ENCODE measurements around the gene TRMT1L. TPM values are rescaled to one million over a fixed set of nuclear protein-coding genes. Genes with fewer than 3 reads are reported as not detected.

TRMT1L gene
- total RNA-seq, 1 experiment from 2014 or later = 19.5 TPM

DNA sequence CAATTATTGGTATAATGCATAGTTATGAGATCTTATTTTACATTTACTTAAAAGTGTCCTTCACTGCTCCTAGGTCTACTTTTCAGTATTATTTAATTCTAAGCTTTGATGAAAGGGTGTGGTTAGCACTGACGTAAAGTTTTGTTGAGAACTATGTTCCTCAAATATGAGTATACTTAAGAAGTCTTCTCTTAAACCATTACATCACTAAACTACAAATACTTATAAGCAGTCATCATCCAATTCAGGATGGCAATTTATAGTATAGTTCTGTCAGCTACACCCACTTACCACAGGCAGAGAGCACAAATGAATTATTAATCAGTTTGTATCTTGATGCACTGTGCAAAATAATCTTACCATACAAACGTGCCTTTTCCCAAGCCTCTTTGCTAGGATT, 27.0 kb downstream of the TRMT1L start:
- no peak for ATAC-seq
- Histone ChIP-seq H3K27me3 (ENCODE audit: control insufficient read depth, insufficient read depth, low read length) (no peaks in the 10 kb centered on the region), H3K9me3 (ENCODE audit: control insufficient read depth, insufficient read depth, low read depth, low read length) (no peaks in the 10 kb centered on the region), H3K4me1 (ENCODE audit: control insufficient read depth, insufficient read depth, low read length) (no peaks in the 10 kb centered on the region), H3K36me3 (ENCODE audit: control insufficient read depth, insufficient read depth, low read length) (0 out of 2 replicates have a peak, but pooled peaks cover 4% of the 10 kb centered on the region), H3K27ac (ENCODE audit: low read length) (no peak overlapping the region), H3K4me3 (ENCODE audit: low read depth in 2 of 2, low read length in 2 of 2) (no peak overlapping the region)
- no peak for DNase-seq (ENCODE audit: low read depth, low spot score)
- ChIA-PET CTCF (no interaction called here), POLR2A (no interaction called here)
- intact Hi-C loops (cut with micrococcal nuclease; ENCODE audit: unreplicated experiment) (no loop called here), in situ Hi-C loops (cut with HindIII; ENCODE audit: low pct_unique_long_range_greater_than_20kb, low sequenced_read_pairs) (no loop called here)
- no peak for TF ChIP-seq SIN3A (IDR thresholded peaks at IDR 0.05; ENCODE audit: borderline replicate concordance, insufficient read depth, low read depth, low read length)
- TF ChIP-seq, protein P1, sequence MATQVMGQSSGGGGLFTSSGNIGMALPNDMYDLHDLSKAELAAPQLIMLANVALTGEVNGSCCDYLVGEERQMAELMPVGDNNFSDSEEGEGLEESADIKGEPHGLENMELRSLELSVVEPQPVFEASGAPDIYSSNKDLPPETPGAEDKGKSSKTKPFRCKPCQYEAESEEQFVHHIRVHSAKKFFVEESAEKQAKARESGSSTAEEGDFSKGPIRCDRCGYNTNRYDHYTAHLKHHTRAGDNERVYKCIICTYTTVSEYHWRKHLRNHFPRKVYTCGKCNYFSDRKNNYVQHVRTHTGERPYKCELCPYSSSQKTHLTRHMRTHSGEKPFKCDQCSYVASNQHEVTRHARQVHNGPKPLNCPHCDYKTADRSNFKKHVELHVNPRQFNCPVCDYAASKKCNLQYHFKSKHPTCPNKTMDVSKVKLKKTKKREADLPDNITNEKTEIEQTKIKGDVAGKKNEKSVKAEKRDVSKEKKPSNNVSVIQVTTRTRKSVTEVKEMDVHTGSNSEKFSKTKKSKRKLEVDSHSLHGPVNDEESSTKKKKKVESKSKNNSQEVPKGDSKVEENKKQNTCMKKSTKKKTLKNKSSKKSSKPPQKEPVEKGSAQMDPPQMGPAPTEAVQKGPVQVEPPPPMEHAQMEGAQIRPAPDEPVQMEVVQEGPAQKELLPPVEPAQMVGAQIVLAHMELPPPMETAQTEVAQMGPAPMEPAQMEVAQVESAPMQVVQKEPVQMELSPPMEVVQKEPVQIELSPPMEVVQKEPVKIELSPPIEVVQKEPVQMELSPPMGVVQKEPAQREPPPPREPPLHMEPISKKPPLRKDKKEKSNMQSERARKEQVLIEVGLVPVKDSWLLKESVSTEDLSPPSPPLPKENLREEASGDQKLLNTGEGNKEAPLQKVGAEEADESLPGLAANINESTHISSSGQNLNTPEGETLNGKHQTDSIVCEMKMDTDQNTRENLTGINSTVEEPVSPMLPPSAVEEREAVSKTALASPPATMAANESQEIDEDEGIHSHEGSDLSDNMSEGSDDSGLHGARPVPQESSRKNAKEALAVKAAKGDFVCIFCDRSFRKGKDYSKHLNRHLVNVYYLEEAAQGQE (IDR thresholded peaks at IDR 0.05; ENCODE audit: insufficient read depth in 1 of 2, low read depth in 2 of 2, low read length in 1 of 2) = no peak
- TF ChIP-seq TCF7L2 (IDR thresholded peaks at IDR 0.05; ENCODE audit: low read depth, low read length) = no peak
- no peak for TF ChIP-seq CTCF (IDR thresholded peaks at IDR 0.05)
- no peak for TF ChIP-seq POLR2AphosphoS5 (IDR thresholded peaks at IDR 0.05; ENCODE audit: low read depth, low read length)
- no TSS peak for BruUV-seq (replicated peaks)

DNA sequence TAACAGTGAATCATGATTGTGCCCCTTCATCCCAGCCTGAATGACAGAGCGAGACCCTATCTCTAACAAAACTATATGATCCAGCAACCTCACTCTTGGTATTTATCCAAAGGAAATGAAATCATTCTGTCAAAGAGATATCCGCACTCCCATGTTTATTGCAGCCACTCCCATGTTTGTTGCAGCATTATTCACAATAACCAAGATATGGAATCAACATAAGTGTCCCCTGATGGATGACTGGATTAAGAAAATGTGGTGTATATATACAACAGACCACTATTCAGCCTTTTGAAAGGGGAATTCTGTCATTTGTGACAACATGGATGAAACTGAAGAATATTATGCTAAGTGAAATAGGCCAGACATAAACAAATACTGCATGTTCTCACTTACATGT, 44.4 kb downstream of the TRMT1L start:
- DNase-seq (ENCODE audit: low read depth, low spot score) (no peak), ATAC-seq (no peak)
- CTCF ChIA-PET = no interaction called here
- POLR2A ChIA-PET = no interaction called here
- in situ Hi-C loops (cut with HindIII; ENCODE audit: low pct_unique_long_range_greater_than_20kb, low sequenced_read_pairs) (no loop called here), intact Hi-C loops (cut with micrococcal nuclease; ENCODE audit: unreplicated experiment) (no loop called here)
- no peaks in the 10 kb centered on the region for H3K27me3 ChIP-seq (ENCODE audit: control insufficient read depth, insufficient read depth, low read length)
- no TSS peak for BruUV-seq (replicated peaks)
- TF ChIP-seq CTCF (IDR thresholded peaks at IDR 0.05) (no peak), POLR2AphosphoS5 (IDR thresholded peaks at IDR 0.05; ENCODE audit: low read depth, low read length) (no peak), SIN3A (IDR thresholded peaks at IDR 0.05; ENCODE audit: borderline replicate concordance, insufficient read depth, low read depth, low read length) (no peak), TCF7L2 (IDR thresholded peaks at IDR 0.05; ENCODE audit: low read depth, low read length) (no peak)
- TF ChIP-seq, protein P1 (IDR thresholded peaks at IDR 0.05; ENCODE audit: insufficient read depth in 1 of 2, low read depth in 2 of 2, low read length in 1 of 2) = no peak
- H3K4me1 ChIP-seq (ENCODE audit: control insufficient read depth, insufficient read depth, low read length) = no peaks in the 10 kb centered on the region
- H3K9me3 ChIP-seq (ENCODE audit: control insufficient read depth, insufficient read depth, low read depth, low read length) = no peaks in the 10 kb centered on the region
- no peak overlapping the region for H3K27ac ChIP-seq (ENCODE audit: low read length)
- no peaks in the 10 kb centered on the region for H3K36me3 ChIP-seq (ENCODE audit: control insufficient read depth, insufficient read depth, low read length)
- H3K4me3 ChIP-seq (ENCODE audit: low read depth in 2 of 2, low read length in 2 of 2) = no peak overlapping the region
